Measurements from ENCODE around the gene MYO16.

DNA sequence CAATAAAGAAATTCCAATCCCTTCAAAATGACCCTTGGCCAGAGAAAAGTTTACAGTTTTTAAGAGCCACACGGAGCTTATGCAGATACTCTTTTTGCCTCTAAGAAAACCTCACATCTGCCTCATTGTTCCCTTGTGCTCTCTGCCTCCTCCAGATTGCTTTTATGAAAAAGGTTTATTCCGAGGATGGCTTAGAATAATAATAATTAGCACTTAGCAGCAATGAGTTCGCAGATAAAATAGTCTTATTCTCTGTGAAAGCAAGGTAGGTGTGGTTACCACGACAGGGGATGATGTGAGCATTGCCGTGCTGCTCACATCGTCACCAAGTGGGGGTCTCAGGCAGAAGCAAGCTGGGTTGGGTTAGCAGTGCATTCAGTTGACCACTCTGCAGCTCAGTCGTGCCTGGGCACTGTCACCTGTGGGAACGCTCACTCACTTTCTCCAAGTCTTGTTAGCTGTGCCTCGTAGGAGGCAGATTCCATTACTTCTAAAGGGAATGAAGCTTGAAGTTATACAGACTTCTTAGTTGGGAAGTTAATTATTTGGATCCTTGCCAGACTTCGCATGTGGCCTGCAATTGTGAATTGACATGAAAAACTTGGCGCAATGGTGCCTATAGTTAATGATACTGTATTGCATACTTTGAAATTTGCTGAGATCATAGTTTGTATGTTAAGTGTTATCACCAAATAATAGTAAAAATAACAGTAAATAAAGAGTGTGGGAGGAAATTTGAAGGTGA is 157.2 kb downstream of the MYO16 start:
- TF ChIP-seq, protein P1, sequence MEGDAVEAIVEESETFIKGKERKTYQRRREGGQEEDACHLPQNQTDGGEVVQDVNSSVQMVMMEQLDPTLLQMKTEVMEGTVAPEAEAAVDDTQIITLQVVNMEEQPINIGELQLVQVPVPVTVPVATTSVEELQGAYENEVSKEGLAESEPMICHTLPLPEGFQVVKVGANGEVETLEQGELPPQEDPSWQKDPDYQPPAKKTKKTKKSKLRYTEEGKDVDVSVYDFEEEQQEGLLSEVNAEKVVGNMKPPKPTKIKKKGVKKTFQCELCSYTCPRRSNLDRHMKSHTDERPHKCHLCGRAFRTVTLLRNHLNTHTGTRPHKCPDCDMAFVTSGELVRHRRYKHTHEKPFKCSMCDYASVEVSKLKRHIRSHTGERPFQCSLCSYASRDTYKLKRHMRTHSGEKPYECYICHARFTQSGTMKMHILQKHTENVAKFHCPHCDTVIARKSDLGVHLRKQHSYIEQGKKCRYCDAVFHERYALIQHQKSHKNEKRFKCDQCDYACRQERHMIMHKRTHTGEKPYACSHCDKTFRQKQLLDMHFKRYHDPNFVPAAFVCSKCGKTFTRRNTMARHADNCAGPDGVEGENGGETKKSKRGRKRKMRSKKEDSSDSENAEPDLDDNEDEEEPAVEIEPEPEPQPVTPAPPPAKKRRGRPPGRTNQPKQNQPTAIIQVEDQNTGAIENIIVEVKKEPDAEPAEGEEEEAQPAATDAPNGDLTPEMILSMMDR (IDR thresholded peaks at IDR 0.05; ENCODE audit: low read depth, low read length, poor library complexity, severe bottlenecking): no peak
- TF ChIP-seq EZH2phosphoT487 (IDR thresholded peaks at IDR 0.05; ENCODE audit: borderline replicate concordance, low read length): no peak
